A673 (cell line): ENCODE data around the gene S100A9.

ENCODE experiments used
- EZH2 ChIP-seq: fragments of 200-600 bp; sonication (generic); IDR thresholded peaks from 2 replicates; pipeline ENCODE4 v1.6.1; 2017; ENCODE audit warnings: borderline replicate concordance, low read depth, mild to moderate bottlenecking, mixed read lengths, antibody characterized with exemption, low read length; ENCODE audit not compliant: poor library complexity, severe bottlenecking
- TF ChIP-seq, protein P1 (sequence below): fragments of 300-800, 200-600 bp; sonication (generic); conservative IDR thresholded peaks from 2 replicates; pipeline ENCODE4 v1.5.1; 2017; ENCODE audit warnings: low read depth, mild to moderate bottlenecking, antibody characterized with exemption, low read length, moderate library complexity, mixed read lengths

DNA sequence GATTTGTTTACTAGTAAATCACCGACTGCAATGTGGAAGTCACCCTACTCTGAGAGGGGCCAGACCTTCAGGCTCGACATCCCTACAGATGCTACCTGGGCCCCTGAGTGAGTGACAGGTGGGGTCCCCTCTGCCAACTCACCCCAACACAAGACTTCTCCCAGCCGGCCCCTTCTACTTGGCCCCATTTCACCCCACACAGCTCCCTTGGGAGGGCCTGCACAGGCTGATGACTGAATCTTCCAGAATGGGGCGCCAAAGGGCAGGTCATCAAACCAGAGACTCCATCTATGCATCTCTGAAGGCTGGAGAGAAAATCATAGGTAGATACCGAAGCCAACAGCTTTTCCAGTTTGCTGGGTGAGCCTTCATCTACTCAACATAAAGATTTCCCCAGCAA lies 42.6 kb downstream of the S100A9 start:
- TF ChIP-seq, protein P1, sequence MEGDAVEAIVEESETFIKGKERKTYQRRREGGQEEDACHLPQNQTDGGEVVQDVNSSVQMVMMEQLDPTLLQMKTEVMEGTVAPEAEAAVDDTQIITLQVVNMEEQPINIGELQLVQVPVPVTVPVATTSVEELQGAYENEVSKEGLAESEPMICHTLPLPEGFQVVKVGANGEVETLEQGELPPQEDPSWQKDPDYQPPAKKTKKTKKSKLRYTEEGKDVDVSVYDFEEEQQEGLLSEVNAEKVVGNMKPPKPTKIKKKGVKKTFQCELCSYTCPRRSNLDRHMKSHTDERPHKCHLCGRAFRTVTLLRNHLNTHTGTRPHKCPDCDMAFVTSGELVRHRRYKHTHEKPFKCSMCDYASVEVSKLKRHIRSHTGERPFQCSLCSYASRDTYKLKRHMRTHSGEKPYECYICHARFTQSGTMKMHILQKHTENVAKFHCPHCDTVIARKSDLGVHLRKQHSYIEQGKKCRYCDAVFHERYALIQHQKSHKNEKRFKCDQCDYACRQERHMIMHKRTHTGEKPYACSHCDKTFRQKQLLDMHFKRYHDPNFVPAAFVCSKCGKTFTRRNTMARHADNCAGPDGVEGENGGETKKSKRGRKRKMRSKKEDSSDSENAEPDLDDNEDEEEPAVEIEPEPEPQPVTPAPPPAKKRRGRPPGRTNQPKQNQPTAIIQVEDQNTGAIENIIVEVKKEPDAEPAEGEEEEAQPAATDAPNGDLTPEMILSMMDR: no peak
- no peak for TF ChIP-seq EZH2
